GM12891 (cell line): ENCODE measurements around the gene KLB.

ENCODE experiments used
- DNase-seq: peaks from one replicate; pipeline ENCODE4 v3.0.0; 2011; ENCODE audit warnings: low spot score; ENCODE audit not compliant: insufficient read length
- FAIRE-seq: peaks from 2 replicates; lab custom pipeline; 2011; peaks lifted over from hg19 to GRCh38; lab: Jason Lieb, UNC
- PAX5 ChIP-seq: IDR thresholded peaks from 2 replicates; pipeline ENCODE4 v1.6.1; 2011; ENCODE audit warnings: low read length, moderate library complexity, mild to moderate bottlenecking; ENCODE audit not compliant: insufficient read depth, severe bottlenecking
- POLR2A ChIP-seq: IDR thresholded peaks from 2 replicates; pipeline ENCODE4 v1.6.1; 2011; ENCODE audit warnings: low read depth, low read length, control low read depth
- POLR2AphosphoS5 ChIP-seq: IDR thresholded peaks from 2 replicates; pipeline ENCODE4 v1.6.1; 2011; ENCODE audit warnings: low read depth, low read length, control low read depth
- POU2F2 ChIP-seq: IDR thresholded peaks from 2 replicates; pipeline ENCODE4 v1.6.1; 2011; ENCODE audit warnings: low read depth, mild to moderate bottlenecking, control low read depth, low read length, moderate library complexity
- SPI1 ChIP-seq: IDR thresholded peaks from 2 replicates; pipeline ENCODE4 v1.6.1; 2011; ENCODE audit warnings: low read depth, low read length, control low read depth
- TAF1 ChIP-seq: IDR thresholded peaks from 2 replicates; pipeline ENCODE4 v1.6.1; 2011; ENCODE audit warnings: low read depth, low read length, control low read depth

The KLB gene

DNA sequence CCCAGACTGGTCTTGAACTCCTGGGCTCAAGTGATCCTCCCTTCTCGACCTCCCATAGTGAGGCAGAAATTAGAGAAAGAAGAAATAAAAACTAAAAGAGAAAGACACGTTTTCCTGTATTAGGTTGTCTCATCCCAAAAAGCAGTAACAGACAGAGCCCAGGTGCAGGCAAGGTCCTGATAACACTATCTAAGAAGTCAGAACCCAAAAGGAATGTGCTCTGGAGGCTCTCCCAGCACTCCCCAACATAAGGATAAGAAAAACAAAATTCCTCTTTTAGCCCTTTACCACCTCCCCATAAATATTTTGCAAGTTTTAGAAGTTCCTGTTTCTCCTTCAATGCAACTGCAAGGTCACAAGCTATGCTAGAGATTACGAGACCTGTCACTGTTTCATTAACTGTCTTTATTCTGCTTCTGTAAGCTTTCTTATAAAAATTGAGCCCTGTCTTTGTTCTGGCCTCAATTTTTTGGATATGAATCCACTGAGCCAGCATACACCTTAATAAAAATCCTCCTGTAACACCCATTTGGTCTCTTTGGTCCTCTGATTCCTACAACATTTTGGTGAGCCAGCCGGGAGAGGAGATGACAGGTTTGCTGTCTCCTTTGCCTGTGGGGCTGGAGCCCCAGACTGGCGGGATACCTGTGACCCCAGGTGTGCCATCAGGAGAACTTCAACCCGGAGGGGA, 78.0 kb downstream of the KLB start:
- no peak for TF ChIP-seq SPI1
- TF ChIP-seq PAX5: no peak
- TF ChIP-seq POLR2A: no peak
- no peak for TF ChIP-seq POLR2AphosphoS5
- no peak for TF ChIP-seq TAF1
- TF ChIP-seq POU2F2: no peak
- FAIRE-seq: no peak
- no peak for DNase-seq

- TF ChIP-seq PAX5 (no peak), POLR2A (no peak), POLR2AphosphoS5 (no peak), POU2F2 (no peak)
- FAIRE-seq (no peak), DNase-seq (no peak)
These were observed 79.6 kb downstream of the KLB start for GRCh38 chr4:39486221-39486804.

- no peak for DNase-seq
- TF ChIP-seq POLR2AphosphoS5 (no peak), SPI1 (no peak), POLR2A (no peak), TAF1 (no peak), PAX5 (no peak), POU2F2 (no peak)
- FAIRE-seq: no peak
These were observed 83.6 kb downstream of the KLB start for GRCh38 chr4:39490322-39490721.

- DNase-seq: no peak
- FAIRE-seq: no peak
- TF ChIP-seq PAX5: no peak
- TF ChIP-seq TAF1: no peak
- TF ChIP-seq POU2F2: no peak
- TF ChIP-seq POLR2AphosphoS5: no peak
- TF ChIP-seq POLR2A: no peak
- no peak for TF ChIP-seq SPI1
These were observed 87.6 kb downstream of the KLB start for GRCh38 chr4:39494354-39494753.

DNA sequence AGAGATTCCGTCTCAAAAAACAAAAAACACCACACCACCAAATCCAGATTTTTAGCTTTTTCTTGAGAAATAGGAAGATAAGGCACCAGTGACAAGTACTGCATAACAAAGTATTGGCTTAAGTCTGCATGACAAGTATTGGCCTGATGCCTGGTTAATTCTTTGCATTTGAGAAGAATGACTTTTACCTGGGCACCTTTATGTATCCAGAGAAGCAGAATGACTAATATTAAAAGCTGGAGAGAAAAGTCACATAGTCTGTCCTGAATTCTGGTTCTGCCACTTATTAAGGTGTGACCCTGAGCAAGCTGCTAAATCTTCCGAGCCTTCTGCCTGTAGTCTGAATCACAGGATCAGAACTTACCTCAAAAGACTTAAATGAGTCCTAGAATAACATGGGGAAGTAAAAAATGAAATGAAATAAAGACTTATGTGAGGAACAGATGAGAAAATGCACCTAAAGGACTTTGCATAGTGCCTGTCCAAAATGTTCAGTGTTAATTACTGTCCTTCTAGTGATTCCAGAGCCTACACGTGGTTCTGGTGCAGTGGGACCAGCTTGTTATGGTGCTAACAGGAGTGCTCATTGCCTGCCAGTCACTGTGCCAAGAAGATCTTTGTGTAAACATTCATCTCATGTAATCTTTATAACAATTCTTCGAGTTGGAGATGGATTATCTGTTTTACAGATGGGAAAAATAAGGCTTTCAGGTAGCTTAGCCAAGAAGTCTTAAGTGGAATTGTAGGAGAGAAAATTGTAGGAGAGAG, 88.9 kb downstream of the KLB start:
- FAIRE-seq (no peak), DNase-seq (no peak)
- no peak for TF ChIP-seq PAX5

GRCh38 chr4:39497909-39498726, 91.4 kb downstream of the KLB start:
- TF ChIP-seq POLR2AphosphoS5 (no peak), SPI1 (no peak), POU2F2 (no peak), TAF1 (no peak), PAX5 (no peak), POLR2A (no peak)

GRCh38 chr4:39498727-39499020, 91.9 kb downstream of the KLB start:
- TF ChIP-seq POLR2A (no peak), POLR2AphosphoS5 (no peak), TAF1 (no peak), PAX5 (no peak), SPI1 (no peak), POU2F2 (no peak)
- FAIRE-seq (no peak), DNase-seq (no peak)

More at GRCh38 chr4:39497909-39498726, 91.4 kb downstream of the KLB start:
- no peak for FAIRE-seq
- DNase-seq: no peak
